Measurements from ENCODE around the gene POLD1.
"Not testable (repeated sequence)": the region's sequence is repeated elsewhere in the genome, so short reads cannot be mapped to it uniquely, and the experiment has no call there.

POLD1 gene

DNA sequence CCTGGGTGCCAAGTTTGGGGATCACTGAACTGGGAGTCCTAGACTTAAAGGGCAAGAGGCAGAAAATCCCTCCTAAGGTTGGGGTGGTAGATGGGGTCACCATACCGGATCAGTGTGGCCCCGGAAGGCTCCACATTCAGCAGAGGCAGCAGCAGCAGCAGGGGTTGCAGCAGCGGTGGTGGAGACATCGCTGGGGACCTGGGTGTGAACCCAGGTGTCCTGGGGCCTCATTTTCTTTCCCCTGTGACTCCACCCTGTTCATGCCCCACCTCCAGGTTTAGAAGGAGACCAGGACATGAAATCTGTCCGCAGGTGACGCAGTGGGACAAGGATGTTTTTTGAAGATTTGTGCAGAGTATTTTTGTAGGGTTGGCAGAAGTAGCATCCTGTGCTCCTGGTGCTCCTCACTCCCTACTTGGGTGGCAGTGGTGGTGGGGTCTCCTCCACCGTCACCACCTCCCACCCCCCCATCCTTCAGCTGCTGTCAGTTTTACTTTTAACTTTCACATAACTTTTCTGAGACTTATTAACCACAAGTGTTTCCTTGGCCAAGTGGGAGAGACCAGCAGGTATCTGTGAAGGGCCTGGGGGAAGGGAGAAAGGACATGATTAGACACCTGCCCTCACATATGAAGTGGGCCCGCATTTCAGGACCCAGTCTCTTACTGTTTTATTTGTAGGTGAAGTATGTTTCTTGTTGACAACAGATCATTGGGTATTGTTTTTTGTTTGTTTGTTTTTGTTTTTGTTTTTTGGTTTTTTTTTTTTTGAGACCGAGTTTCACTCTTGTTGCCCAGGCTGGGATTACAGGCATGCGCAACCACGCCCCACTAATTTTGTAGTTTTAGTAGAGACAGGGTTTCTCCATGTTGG, 18.5 kb upstream of the POLD1 start, which contains the start of gene NAPSA:
NAPSA (minus strand) TSS at position 206 of the 873 bp plus-strand sequence; CDS start at position 188, 18 bp downstream.
- no peak for DNase-seq (ENCODE audit: low read depth)

DNA sequence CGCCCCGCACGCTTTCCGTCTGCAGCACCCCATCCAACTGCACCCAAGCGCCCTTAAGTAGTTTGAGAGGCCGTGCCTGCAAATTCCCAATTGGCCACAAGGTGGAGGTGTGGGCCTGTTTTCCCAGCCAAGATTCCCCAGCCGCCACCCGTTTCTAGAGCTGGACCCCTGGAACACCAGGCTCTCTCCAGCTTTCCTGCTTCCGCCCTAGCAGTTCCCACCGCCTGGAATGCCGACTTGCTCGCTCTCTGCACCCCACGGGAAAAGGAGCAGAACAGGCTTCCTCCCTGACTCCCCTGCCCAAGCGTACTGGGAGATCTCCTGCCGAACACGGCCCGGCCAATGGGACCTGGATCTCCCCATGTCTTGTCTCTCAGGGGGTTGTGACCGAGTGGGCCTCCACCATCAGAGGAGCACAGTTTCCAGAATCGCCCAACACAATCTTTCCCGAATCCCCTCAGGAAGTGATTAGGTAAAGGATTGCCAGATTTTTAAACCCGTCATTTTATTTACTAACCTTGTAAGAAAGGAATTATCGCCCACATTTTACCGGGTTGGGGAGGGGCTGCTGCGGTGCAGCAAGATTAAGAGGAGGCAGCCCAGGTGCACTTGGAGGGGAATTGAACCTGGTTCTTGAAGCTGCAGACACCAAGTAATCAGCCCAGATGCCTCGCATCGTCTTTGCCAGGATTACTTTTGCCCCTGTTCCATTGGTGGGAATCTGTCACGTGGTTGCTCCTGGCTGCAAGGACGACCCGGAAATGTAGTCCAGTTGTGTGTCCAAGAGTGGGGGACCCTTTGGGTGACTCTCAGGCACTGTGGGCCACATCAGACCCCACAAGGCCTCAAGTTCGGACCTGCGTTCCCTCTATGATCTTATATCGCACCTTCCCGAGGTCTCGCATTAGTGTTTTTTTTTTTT, 15.2 kb upstream of the POLD1 start:
- DNase-seq (ENCODE audit: low read depth) = peak; percentile 90

DNA sequence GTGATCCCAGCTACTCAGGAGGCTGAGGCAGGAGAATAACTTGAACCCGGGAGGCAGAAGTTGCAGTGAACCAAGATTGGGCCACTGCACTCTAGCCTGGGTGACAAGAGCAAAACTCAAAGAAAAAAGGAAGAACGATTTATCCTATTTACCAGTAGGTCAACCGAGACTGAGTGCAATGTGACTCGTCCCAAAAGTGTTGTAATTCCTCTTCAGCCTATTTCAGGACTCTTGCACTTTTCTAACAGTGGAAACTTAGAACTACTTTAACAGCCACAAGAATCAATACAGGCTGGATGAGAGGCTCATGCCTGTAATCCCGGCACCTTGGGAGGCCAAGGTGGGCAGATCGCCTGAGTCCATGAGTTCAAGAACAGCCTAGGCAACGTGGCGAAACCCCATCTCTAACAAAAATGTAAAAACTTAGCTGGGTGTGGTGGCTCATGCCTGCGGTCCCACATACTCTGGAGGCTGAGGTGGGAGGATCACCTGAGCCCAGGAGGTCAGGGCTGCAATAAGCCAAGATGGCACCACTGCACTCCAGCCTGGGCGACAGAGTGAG, 12.2 kb upstream of the POLD1 start:
- DNase-seq (ENCODE audit: low read depth) = no peak

DNA sequence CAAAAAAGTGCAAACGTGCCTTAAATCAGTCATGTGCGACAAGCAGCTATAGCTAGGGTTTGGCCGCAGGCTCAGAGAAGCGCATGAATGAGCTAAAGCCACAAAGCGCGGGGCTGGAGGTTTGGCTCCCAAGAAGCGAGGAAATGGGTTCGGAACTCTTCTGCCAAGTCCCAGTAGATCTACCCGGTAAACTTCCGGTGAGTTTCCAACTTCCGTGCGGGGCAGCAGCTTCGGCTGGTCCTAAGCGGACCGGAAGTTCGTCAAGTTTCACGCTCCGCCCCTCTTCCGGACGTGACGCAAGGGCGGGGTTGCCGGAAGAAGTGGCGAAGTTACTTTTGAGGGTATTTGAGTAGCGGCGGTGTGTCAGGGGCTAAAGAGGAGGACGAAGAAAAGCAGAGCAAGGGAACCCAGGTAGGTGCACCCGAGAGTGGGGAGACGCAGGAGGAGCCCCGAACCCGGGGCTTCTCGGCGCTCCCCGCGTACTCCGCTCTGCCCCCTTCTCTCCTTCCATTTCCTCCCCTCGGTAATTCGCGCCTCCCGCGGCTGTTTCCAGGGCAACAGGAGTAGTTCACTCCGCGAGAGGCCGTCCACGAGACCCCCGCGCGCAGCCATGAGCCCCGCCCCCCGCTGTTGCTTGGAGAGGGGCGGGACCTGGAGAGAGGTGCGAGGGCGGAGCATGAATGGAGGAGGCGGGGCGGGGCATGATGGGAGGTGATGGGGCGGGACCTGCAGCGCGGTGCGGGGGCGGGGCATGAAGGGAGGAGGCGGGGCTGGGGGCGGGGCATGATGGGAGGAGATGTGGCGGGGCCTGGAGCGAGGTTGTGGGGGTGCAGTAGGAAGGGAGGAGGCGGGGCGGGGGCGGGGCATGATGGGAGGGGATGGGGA, 7.7 kb upstream of the POLD1 start, which contains the start of gene NR1H2:
NR1H2 (plus strand) TSS at position 292 of the 885 bp plus-strand sequence. CDS start 1,149 bp downstream, outside the sequence.
- peak; percentile 97 for DNase-seq (ENCODE audit: low read depth)

DNA sequence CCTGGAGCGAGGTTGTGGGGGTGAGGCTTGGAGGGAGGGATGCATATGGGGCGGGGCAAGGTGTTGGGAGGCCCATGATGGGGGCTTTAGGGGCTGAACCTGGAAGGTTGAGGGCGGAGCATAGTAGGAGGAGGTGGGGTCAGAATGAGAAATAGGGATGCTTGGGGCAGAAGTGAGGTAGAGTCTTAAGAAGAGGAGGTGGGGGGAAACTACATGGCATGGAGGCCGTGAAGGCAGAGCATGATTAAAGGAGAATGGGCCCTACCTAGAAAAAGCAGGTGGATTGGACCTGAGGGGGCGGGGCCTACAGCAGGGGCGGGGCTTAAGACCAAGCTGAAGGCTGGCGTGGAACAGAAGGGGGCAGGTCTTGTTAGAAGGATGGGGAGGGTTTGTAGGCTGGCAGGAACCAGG, 7.1 kb upstream of the POLD1 start:
- DNase-seq (ENCODE audit: low read depth) = no peak

DNA sequence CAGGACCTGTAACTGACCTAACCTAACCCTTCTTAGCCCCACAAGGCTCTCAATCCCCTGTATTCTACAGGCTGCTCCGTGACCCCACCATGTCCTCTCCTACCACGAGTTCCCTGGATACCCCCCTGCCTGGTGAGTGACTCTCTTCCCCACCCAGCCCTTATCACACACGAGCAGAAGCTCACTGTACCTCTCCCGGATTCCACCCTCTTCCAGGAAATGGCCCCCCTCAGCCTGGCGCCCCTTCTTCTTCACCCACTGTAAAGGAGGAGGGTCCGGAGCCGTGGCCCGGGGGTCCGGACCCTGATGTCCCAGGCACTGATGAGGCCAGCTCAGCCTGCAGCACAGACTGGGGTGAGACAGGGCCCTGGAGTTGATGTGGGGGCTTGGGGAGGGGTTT, 6.6 kb upstream of the POLD1 start:
- no peak for DNase-seq (ENCODE audit: low read depth)

DNA sequence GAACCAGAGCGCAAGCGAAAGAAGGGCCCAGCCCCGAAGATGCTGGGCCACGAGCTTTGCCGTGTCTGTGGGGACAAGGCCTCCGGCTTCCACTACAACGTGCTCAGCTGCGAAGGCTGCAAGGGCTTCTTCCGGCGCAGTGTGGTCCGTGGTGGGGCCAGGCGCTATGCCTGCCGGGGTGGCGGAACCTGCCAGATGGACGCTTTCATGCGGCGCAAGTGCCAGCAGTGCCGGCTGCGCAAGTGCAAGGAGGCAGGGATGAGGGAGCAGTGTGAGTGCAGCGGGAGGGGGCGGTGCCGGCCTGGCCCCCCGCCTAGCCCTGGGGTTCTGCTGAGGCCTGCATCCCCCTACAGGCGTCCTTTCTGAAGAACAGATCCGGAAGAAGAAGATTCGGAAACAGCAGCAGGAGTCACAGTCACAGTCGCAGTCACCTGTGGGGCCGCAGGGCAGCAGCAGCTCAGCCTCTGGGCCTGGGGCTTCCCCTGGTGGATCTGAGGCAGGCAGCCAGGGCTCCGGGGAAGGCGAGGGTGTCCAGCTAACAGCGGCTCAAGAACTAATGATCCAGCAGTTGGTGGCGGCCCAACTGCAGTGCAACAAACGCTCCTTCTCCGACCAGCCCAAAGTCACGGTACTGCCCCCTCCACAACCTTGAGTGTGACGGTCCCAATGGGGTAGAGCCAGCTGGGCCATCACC, 5.8 kb upstream of the POLD1 start:
- DNase-seq (ENCODE audit: low read depth) = no peak

DNA sequence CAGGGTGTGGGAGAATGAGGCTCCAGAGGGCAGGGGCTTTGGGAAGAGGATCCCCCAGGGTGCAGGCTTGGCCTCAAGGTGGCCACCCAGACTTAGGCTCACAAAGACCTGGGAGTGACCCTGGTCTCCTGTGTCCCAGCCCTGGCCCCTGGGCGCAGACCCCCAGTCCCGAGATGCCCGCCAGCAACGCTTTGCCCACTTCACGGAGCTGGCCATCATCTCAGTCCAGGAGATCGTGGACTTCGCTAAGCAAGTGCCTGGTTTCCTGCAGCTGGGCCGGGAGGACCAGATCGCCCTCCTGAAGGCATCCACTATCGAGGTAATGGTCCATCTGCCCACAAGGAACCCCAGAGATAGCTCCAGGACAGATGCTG, 5.3 kb upstream of the POLD1 start:
- no peak for DNase-seq (ENCODE audit: low read depth)

DNA sequence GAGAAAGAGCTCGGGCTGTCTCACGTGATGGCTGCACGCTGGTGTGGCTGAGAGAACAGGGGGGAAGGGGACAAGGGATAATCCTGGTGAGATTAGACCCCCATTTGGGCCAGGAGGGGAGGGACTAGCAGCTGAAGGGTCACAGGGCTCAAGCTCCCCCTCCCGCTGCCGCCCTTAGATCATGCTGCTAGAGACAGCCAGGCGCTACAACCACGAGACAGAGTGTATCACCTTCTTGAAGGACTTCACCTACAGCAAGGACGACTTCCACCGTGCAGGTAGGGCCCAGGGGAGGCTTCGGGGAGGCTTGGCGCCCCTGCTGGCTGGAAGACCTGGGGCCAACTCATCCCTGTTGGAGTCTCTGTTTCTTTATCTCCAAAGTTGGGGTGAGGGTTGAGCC, 4.5 kb upstream of the POLD1 start:
- no peak for DNase-seq (ENCODE audit: low read depth)

DNA sequence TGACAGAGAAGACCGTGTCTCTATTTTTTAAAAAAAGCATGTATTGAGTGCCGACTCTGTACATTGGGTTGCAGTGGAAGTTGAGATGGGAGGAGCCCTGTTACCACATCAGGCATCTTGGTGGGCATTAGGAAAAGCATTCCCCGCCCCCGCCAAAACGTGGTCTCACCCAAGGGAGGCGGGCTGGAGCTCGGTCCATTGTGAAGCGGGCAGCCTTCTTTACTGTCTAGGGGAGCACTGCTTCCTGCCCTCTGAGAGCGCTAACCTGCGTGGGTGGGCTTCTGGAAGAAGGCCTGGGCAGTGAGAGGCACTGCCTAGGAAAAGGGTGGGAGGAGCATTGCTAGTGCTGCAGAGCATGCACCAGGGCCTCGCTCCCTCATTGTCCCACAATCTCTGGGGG, 4.0 kb upstream of the POLD1 start:
- no peak for DNase-seq (ENCODE audit: low read depth)

DNA sequence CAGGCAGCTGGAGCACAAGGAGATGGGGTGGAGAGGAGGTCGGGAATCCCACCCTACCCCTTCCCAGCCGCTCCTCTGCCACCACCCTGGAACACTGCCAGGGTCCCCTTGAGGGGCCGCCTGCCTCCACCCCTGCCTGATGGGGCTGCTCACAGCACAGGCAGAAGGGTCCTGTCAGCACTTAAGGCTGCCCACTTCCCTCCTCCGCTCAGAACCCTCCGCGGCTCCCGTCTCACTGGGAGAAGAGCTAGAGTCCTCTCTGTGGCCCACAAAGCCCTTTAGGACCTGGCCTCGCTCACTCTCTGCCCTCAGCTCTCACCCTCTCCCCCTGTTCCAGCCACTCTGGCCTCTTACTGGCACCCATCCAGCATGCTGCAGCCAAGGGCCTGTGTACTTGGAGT, 3.4 kb upstream of the POLD1 start:
- DNase-seq (ENCODE audit: low read depth) = no peak

DNA sequence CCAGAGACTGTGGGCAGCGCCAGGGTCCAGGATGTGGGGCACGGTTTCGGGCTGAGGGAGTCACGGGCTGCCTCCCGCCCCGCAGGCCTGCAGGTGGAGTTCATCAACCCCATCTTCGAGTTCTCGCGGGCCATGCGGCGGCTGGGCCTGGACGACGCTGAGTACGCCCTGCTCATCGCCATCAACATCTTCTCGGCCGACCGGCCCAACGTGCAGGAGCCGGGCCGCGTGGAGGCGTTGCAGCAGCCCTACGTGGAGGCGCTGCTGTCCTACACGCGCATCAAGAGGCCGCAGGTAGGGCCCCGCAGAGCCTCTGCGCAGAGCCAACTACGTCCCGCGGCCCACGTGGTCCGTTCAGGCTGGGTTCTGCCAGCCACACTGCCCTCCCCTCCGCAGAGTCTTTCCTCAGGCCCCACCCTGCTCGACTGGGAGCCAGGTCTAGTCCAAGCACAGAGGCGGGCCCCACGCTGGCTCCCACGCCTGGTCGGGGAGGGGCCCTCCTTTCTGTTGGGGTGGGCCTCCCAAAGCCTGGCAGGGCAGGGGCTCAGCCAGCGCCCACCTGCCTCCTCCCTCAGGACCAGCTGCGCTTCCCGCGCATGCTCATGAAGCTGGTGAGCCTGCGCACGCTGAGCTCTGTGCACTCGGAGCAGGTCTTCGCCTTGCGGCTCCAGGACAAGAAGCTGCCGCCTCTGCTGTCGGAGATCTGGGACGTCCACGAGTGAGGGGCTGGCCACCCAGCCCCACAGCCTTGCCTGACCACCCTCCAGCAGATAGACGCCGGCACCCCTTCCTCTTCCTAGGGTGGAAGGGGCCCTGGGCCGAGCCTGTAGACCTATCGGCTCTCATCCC, 2.0 kb upstream of the POLD1 start:
- DNase-seq (ENCODE audit: low read depth) = no peak

DNA sequence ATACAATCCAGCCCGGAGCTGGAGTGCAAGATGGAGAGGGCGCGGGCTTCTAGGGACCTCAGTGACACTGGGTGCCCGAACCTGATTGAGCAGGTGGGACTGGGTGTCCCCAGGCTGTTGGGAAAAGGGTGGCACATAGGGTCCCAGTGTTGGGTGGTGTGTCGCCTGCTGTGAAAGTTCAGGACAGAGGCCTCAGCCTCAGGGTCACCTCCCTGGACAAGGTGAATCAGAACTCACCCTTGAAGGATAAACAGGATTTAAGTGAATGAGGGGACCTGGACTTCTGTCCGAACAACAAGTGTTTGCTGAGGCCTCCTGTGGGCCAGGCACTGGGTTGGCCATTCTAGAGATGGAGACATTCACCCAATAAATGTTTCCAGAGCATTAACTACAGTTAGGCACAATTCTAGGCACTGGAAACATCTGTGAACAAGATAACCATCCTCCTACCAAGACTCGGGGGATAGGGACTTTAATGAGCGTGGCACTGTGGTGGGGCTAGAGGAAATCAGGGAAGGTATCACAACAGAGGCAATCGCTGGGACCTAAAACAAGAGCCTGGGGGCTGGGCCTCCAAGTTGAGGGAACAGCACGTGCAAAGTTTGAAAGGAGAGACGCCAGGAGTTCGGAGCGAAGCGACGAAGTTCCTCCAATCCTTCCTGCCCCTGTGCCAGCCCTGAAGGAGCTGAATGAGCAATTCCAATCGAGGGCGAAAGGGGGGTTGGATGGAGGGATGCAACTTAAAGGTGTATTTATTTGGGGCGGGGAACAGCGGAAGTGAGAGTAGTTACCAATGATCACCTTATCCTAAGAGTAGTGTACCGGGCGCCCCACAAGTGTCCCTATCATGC, 921 bp upstream of the POLD1 start:
- no peak for DNase-seq (ENCODE audit: low read depth)

DNA sequence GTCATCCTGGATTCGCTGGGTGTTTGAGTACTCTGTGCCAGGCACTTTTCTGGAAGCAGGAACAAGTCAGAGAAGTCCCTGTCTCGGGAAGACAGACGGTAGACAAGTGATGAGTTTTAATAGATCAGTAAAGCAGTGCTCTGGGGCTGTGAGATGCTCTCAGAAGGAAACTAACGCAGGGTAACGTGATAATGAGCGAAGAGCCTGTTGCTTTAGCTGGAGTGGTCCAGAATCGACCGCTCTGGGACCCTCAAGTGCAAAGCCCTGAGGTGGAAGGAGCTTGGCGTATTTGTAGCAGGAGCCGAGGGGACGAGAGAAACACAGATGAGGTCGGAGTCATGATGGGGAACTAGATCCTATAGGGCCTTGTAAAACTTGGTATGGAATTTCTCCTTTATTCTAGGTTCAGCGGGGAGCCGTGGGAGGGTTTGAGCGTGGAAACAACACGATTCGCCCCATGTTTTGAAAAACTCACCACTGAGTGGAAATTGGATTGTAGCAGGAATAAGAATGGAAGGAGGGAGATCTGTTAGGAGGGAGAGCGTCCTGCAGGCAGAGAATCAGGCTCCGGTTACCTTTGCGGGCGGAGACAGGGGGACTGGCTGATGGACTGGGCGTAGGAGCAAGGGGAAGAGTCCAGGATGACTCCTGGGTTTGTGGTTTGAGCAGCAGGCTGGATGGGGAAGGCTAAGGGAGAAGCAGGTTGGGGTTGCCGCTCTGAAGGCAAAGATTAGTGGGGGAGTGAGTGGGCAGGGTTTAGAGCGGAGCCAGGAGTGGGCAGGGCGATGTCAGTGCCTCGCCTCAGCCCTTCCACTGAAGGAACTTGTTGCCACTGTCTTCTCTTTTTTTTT, 763 bp downstream of the POLD1 start:
- DNase-seq (ENCODE audit: low read depth) = peak; percentile 37

DNA sequence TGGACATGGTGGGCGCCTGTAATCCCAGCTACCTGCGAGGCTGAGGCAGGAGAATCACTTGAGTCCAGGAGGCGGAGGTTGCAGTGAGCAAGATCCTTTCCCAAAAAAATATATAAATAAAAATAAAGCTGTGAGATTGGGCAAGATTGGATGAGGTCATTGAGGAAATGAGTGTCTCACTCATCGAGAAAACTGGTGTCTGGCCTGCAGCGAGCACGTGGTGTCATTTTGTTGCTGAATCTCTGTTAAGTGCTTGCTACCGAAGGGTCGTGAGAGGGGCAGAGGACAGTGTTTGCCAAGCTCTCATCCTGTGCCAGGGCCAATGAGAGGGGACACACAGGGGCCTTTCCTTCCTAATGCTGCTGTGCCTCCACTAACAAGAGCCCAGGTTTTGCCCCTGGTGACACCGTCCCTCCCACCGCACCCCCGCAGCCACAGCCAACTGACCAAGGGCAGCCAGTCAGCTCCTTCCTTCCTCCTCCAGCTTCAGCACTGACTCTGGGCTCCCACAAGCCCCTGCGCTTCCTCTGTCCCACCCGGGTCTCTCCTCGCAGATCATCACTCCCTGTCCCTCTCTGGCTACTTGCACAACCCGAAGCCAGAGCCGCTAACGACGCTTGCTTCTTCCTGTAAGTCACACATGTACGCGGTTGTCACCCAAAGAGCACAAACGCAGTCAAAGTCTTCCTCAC, 3.2 kb downstream of the POLD1 start:
- DNase-seq (ENCODE audit: low read depth) = peak; percentile 44

DNA sequence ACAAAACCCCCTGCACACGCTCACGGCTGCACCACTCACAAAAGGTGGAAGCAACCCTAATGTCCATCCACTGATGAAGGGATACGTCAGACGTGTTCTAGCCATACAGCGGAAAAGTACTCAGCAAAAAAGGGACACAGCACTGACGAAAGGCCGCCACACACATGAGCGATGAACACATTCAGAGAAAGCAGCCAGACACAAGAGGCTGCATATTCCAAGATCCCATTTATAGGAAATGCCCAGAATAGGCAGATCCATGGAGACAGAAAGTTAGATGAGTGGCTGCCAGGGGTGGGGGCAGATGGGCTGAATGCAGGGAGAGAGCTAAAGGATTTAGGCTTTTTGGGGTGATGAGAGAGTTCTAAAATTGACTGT, 3.7 kb downstream of the POLD1 start:
- DNase-seq (ENCODE audit: low read depth) = no peak

DNA sequence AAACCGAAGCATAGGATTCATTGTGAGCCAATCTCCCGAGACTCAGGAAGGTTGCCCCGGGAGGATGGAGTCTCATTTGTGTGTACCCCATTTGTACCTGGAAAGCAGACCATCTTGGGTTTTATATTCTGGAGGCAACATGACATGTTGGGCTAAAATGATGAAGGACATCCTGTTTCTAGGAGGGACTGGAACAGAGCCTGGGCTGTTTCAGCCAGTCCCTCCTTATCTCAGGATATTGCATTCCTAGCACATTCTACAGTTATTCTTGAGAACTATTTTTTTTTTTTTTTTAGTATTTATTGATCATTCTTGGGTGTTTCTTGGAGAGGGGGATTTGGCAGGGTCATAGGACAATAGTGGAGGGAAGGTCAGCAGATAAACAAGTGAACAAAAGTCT, 6.1 kb downstream of the POLD1 start:
- not testable (repeated sequence) for DNase-seq (ENCODE audit: low read depth)
